ENCODE data around the gene CAMK2D.

The CAMK2D gene

GRCh38 chr4:113461281-113461680, 300.3 kb downstream of the CAMK2D start:
- no peak for DNase-seq

GRCh38 chr4:113457886-113458285, 303.7 kb downstream of the CAMK2D start:
- DNase-seq = no peak

DNA sequence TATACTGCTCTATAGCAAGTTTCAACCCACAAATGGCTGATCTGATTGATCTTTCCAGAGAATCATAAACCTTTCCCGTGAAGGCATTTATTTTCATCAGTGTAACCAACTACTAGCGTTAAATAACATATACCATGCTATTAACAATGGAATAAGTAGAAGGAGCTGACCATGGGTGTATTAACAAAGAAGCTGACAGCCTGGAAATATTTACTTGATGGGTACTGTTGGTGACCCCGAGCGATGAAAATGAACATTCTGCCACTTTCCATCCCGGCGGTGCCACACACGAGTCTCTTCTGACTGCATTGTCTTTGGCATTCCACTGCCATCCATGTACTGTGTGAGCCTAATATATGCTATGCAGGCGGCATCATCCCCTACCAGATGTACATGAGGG, 304.4 kb downstream of the CAMK2D start:
- DNase-seq = no peak

DNA sequence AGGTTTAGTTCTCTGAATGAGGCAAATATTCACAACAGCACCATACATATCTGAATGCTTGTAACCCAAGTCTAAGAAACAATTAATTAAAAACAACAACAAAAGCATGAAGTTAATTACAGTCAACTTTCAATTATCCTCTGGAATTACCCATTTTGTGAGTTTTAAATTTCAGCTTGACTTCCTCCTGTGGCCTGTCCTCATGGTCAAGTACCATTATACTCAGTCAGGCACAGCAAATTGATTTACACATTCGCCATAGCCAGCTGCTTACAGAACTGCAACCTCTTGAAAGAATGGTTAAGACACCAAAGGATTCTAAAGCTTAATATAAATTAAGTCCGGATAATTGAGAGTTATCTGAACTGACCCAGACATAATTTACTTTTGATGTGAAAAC, 306.5 kb downstream of the CAMK2D start:
- no peak for DNase-seq

DNA sequence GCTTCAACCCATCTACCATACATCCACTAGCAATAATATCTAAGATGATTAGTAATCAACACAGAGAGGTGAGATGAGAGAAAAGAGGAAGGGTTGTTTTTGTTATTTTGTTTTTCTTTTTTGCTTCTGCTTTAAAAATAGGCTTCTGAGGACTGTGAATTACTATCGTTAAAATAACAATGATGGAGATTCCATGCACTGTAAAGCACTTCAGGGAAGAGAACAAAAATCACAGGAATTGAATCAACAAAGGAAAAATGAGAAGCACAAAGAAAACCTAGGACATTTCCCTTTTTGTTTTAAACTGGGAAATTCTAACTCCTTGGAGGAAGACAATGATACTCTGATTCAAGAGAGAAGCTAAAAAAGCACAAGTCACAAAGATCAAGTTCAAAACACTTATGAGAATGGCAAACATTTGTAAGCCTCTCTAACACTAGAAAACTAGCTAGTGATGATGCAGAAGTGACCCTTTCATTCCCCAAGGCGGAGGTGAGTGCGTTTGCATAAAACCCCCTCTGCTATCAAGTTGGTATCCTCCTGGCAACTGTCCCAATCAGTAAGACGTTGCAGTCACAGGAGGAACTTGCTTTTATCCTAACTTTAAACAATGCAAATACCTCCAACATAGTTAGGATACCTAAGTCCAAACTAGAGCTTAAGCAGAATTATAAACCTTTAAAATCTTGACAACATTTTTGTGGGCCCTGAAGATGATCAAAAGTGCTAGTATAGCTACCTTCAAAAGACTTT, 308.5 kb downstream of the CAMK2D start:
- DNase-seq = peak; percentile 9

DNA sequence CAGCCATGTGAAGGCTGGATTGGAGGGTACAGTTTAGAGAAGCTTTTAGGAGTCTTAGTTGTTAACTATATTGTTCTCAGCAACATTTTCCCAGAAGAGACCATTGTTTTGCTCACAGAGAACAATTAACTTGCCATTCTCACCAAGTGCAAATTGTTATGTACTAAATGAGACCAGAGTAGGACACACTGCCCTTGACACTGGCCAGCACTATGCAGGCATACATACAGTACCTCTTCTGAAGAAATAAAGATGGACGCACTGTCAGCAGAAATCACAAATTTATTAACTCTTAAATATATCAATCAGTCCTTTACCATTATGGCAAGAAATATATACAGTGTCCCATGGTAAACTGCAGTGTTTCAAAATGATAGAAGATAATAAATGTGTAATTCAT, 309.4 kb downstream of the CAMK2D start:
- DNase-seq = no peak

- no peak for DNase-seq
These were observed 311.1 kb downstream of the CAMK2D start for GRCh38 chr4:113450295-113451080.

DNA sequence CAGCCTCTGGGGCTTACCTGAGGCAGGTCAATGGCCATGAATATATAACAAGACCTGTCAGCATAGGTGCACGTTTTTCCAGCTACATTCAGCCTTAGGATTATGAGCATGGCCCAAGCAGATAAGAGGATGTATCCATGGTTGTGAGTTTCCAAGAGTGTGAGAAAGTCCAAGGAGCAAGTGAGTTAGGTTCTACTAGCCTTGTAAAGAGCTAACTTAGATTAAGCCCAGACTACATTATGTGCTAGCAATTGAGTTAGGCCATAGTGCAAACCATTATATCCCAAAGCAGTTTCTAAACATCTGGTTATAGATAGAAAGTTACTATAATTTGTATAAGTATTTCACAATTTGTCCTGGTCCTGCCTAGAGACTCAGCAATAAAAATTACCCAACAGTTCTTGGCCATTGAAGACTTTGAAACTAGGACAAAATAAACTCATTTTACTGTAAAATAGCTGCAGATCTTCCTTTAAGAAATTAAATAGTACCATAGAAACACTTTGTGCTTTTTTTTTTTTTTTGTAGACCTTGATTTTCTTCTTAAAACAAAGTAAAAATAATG, 312.0 kb downstream of the CAMK2D start:
- DNase-seq = no peak

DNA sequence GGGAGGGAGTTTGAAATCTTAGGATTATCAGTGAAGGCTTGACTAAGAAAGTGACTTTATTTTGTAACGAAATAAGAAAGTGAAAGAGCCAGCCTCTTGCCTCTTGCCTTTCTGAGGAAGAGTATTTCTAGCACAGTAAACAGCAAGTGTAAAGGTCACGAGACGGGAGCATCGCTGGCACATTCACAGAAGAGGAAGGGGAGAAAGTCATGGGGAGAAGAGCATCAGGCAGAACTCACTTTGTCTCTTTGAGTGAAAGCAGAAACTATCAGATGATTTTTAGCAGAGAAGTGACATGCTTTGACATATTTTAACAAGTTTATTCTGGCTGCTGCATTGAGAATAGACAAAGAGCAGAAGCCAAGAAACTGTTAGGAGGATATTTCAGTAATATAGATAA, 313.8 kb downstream of the CAMK2D start:
- no peak for DNase-seq

DNA sequence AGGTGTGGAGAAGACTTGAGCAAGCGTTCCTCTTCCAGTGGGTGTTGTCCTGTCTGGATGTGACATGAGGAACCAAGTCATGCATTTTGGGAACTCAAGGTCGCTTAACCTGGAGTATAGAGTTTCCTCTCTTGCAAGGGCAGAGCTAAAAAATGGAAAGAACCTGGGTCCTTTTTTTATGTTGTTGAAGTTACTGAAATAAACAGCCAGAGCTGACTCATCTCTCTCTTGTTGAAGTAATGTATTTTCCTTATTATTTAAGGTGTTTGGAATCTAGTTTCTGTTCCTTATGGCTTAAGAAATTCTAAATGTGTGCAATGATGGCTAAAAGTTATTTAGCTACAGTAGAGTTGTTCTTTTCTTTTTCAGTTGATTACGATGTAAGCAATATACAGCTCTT, 314.5 kb downstream of the CAMK2D start:
- DNase-seq = no peak

GRCh38 chr4:113446019-113446418, 315.5 kb downstream of the CAMK2D start:
- DNase-seq = no peak

DNA sequence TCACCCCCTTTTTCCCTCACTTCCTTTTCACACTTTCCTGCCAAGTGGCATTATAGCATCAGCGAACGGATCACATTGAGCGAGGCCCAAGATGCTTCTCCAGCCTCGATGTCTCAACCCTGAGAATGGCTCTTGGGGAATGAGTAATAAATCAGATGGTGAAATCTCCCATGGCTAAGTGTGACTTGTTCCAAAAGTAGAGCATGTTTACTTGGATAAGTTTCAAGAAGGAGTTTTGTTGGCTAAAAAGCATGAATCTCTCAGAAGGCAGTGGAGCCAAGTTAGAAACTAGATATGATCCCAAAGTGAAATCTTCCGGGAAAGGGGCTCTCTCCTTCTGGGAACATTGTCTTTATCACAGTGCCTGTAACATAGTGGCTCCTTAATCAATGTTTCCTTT, 316.3 kb downstream of the CAMK2D start:
- DNase-seq = no peak

DNA sequence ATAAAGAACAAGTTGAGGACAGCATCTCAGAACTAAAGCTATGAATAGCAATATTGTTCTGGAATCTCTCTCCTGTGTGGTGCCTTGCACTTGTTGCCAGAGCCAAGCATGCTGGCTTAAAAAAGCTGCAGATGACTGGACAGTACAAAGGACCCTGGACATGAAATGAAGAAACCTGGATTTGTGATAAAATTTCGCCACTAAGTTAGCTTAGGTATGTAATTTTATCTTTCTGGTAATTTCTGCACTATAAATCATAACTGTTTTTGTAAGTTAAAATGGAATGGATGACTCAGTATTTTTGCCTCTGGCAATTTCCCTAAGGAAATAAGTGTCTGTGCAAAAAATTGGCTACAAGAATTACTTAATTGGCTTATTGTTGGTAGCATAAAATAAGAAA, 317.2 kb downstream of the CAMK2D start:
- DNase-seq = no peak

DNA sequence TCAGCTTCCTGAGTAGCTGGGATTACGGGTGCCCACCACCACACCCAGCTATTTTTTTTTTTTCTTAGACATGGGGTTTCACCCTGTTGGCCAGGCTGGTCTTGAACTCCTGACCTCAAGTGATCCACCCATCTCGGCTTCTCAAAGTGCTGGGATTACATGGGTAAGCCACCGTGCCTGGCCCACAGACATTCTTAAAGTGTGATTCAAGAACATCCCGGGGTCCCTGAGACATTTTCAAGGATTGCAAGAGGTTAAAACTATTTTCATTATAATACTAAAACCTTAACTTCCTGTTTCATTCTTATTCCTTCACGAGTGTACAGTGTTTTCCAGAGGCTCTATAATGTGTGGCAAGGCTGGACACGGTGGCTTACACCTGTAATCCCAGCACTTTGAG, 318.7 kb downstream of the CAMK2D start:
- DNase-seq = no peak

DNA sequence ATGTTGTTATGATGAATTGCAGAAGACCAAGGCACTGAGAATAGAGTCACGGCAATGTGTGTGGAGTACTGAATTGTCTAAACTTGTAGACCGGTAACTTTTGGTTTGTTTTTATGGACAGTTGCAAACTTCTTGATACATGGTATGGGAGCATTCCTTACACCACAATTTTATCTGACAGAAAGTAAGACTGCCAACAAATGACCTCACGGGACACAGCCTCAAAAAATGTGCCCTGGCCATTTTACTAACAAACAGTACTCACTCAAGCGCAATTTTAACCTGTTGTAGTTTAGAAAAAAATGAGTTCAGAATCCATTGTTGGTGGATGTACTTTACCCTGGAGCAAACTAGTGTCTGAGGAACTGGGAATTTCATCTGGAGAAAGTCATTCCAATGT, 321.2 kb downstream of the CAMK2D start:
- DNase-seq = no peak

DNA sequence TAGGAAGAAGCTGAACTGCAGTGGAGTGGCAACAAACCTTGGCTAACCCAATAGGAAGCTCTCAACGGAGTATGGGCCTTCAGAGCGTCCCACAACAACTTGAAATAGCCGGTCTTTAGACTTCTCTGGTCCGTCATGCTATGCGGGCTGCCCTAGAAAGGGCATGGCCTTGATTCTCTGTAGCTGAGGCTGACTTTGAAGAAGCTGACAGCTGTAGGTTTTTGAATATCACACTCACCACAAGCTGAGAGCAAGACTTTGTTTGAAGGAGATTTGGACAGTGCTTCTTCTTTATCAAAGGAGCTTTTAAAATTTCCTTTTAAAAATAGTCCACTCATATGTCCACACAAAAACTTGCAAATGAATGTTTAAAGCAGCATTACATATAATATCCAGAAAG, 322.9 kb downstream of the CAMK2D start:
- no peak for DNase-seq

- DNase-seq = no peak
These were observed 324.4 kb downstream of the CAMK2D start for GRCh38 chr4:113437129-113437528.

- no peak for DNase-seq
These were observed 325.2 kb downstream of the CAMK2D start for GRCh38 chr4:113436360-113436759.

DNA sequence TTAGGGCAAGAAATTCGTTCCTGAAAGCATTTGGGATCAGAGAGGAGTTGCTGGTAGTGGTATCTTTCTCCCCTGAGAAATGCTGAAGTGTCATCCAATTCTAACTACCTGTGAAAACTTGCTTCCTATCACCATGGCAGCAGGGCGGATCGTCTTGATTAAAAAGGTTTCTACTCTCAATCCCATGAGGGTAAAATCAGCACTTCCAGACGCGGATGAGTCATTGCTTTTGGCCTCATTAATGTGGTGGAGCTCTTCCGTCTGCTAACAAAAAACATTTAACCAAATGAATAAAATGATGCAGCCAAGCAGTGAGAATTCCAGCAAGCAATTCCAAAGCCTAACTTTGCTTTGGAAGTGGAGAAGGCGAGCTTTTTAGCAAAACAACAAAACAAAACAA, 325.6 kb downstream of the CAMK2D start:
- no peak for DNase-seq

DNA sequence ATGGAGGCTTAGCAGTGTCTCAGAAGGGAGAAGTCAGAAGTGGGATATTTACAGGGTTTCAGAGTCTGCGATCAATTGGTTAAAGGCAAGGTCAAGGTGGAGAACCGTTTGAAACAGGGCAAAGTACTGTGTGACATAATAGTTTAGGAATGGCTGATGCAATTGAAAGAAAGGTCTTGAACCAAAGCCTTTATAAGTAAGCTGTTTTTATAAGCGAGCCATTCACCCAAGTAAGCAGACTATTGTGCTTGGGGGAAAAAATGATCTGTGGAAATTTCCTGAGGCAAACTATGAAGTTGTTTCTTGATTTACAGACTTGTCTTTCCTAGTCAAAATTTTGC, 327.3 kb downstream of the CAMK2D start:
- DNase-seq = no peak

GRCh38 chr4:113433536-113434246, 327.8 kb downstream of the CAMK2D start:
- no peak for DNase-seq

GRCh38 chr4:113433116-113433515, 328.4 kb downstream of the CAMK2D start:
- no peak for DNase-seq

DNA sequence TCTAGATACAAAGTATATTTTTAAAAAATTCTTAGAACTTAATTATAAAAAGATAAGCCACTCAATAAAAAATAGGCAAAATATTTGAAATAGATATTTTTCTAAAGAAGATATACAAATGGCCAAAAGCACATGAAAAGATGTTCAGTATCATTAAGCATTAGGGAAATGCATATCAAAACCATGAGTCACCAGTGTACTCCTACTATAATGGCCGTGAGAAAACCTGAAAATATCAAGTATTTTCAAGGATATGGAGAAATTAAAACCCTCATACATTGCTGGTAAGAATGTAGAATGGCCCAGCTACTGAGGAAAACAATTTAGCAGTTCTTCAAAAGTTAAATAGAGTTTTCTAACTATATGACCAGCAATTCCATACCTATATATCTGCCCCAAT, 337.9 kb downstream of the CAMK2D start:
- no peak for DNase-seq

DNA sequence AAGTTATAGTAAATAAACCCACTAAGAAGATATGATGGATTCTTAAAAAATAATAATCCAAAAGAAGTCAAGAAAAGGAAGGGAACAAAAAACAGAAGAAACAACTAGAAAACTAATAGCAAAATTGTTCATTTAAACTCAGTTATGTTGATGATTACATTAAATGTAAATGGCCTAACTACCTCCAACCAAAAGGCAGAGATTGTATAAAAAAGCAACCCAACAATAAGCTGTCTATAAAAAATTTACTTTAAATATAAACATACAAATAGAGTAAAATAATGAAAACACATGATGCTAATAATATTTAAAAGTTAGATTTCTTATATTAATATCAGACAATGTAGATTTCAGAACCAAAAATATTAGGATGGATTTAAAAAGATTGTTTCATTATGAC, 340.6 kb downstream of the CAMK2D start:
- no peak for DNase-seq

Data from NCI-H526 treated with DMSO at 0.1 percent for 48 hours (cell line).